Measurements from ENCODE around the gene PEX14. TPM values are rescaled to one million over a fixed set of nuclear protein-coding genes. Genes with fewer than 3 reads are reported as not detected.

PEX14 gene
- total RNA-seq, 2 experiments from 2014 or later, result 17.7 to 19.1 TPM

DNA sequence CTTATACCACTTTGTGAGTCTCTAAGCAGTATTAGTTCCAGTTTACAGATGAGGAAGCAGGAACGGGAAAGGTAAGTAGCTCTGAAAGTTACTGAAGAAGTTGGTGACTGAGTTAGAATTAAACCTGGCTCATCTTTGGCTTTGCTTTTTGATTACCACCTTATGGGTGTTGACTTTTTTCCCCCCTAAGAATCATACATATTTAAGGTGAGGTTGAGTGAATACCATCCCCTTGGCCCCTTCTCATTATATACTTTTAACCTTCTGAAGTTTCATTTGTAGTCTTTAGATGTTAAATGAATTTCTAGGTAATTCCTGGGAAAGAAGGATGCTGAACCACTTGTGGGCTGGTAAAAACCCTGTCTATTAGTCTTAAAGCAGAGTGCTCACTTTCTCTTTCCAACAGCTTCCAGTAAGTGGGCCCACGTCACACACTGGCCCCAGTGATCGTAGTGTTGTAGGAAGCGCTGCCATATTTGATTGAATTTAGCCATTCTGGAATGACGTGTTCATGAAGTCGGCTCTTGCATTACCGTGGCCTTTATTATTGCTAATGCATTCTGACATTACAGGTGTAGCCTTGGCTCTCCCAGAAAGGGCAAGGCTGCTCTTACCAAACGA lies 46.9 kb downstream of the PEX14 start:
- DNase-seq, result no peak
- no peak for ATAC-seq
- Mint-ChIP-seq H3K4me3 (no peak overlapping the region), H3K27ac (no peak overlapping the region), H3K9me3 (ENCODE audit: insufficient read depth) (no peaks in the 10 kb centered on the region), H3K36me3 (ENCODE audit: low read depth) (peaks cover 21% of the 10 kb centered on the region), H3K27me3 (ENCODE audit: low read depth) (no peaks in the 10 kb centered on the region), H3K4me1 (ENCODE audit: low read depth) (peaks cover 43% of the 10 kb centered on the region)
- CTCF ChIA-PET, result interaction anchor here (1.0 to 6.0 kb wide), 5 partner anchors 13 to 388 kb away, joined by 3 to 70 read pairs (median 3); no protein-coding TSS in a partner anchor
- POLR2A ChIA-PET, result no interaction called here

- Mint-ChIP-seq H3K27ac (no peak overlapping the region), H3K4me1 (ENCODE audit: low read depth) (peaks cover 36% of the 10 kb centered on the region), H3K27me3 (ENCODE audit: low read depth) (no peaks in the 10 kb centered on the region), H3K9me3 (ENCODE audit: insufficient read depth) (no peaks in the 10 kb centered on the region), H3K36me3 (ENCODE audit: low read depth) (peaks cover 17% of the 10 kb centered on the region), H3K4me3 (no peak overlapping the region)
- DNase-seq (no peak), ATAC-seq (no peak)
- ChIA-PET POLR2A (no interaction called here), CTCF (interaction anchor here (0.7 to 6.0 kb wide), 8 partner anchors 10 to 420 kb away, joined by 3 to 70 read pairs (median 4); no protein-coding TSS in a partner anchor)
Observed at GRCh38 chr1:10522322-10522860, 47.6 kb downstream of the PEX14 start.

GRCh38 chr1:10525208-10525607 lies 50.5 kb downstream of the PEX14 start:
- Mint-ChIP-seq H3K4me1 (ENCODE audit: low read depth) (peaks cover 34% of the 10 kb centered on the region), H3K36me3 (ENCODE audit: low read depth) (peaks cover 14% of the 10 kb centered on the region), H3K9me3 (ENCODE audit: insufficient read depth) (no peaks in the 10 kb centered on the region), H3K4me3 (no peak overlapping the region), H3K27ac (no peak overlapping the region), H3K27me3 (ENCODE audit: low read depth) (no peaks in the 10 kb centered on the region)
- ChIA-PET POLR2A (interaction anchor here (2.2 kb wide), 1 partner anchor 14 kb away, joined by 10 read pairs; no protein-coding TSS in a partner anchor), CTCF (interaction anchor here (0.6 to 6.0 kb wide), 2 partner anchors 9 to 16 kb away, joined by 3 to 70 read pairs; no protein-coding TSS in a partner anchor)
- DNase-seq (no peak), ATAC-seq (no peak)

DNA sequence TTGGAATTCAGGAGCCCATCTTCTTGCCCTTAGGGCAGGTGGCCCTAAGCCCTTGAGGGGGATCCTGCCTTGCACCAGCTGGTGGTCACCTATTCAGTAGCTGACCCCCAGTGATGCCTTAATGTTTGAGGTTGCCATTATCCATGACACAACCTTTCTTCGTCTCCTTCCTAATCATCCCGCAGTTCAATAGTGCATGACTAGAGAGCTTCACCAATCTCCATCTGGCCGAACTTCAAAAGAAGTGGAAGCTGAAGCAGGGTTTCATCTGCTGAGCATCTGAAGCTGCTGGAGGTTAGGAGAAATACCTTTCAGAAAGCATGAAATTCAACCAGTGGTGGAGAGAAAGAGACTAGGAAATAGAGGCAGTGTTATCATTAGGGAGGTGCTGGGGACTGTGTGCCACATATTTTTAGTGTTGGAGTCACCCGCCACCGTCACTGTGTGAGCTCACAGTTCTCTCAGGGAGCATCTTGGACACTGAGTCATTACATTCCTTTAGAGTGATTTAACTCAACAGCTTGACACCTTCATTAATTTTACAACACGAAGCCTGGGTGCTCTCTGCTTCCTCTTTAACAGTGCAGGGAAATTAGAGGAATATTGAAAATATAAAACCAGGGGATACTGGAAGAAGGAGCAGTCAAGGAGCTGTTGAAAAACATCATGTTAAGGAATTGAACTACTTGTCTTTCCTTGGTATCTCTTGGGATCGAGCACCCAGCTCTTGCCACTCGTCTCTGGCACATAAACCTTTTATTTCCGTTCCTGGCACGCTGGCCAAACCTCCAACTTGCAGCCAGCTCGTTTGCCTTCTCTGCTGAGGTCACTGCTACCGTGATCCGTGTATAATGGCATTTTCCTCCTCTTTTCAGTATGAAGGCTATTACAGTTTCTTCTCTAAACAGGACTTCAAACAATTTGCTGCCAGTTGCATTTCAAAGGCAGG lies 53.6 kb downstream of the PEX14 start:
- no peak for DNase-seq
- ChIA-PET POLR2A (interaction anchor here (1.0 kb wide), 1 partner anchor 18 kb away, joined by 5 read pairs; no protein-coding TSS in a partner anchor), CTCF (interaction anchor here (0.9 to 1.3 kb wide), 4 partner anchors 13 to 33 kb away, joined by 3 to 4 read pairs (median 3); no protein-coding TSS in a partner anchor)
- Mint-ChIP-seq H3K4me1 (ENCODE audit: low read depth) (peaks cover 16% of the 10 kb centered on the region), H3K36me3 (ENCODE audit: low read depth) (peaks cover 7% of the 10 kb centered on the region), H3K4me3 (no peak overlapping the region), H3K27ac (no peak overlapping the region), H3K9me3 (ENCODE audit: insufficient read depth) (no peaks in the 10 kb centered on the region), H3K27me3 (ENCODE audit: low read depth) (no peaks in the 10 kb centered on the region)
- no peak for ATAC-seq

DNA sequence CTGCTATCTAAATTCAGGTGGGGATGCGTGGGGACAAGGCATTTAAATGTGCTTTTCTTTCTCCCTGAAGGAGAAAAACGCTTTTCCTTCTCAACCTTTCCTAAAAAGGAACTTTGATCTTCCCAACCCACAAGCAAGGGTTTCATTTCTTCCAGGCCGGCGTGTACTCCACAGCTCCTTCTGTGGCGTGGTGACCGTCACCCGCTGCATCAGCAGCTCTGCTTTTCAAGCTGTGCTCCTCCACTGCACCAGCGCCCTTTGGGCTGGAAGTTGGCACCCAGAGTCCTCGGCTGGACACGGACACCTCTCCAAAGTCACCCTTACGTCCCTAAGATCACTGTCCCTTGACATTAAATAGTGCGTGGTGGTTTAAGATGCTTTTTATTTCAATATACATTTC lies 54.3 kb downstream of the PEX14 start:
- Mint-ChIP-seq H3K27me3 (ENCODE audit: low read depth) (no peaks in the 10 kb centered on the region), H3K36me3 (ENCODE audit: low read depth) (peaks cover 4% of the 10 kb centered on the region), H3K4me1 (ENCODE audit: low read depth) (peaks cover 16% of the 10 kb centered on the region), H3K4me3 (no peak overlapping the region), H3K9me3 (ENCODE audit: insufficient read depth) (no peaks in the 10 kb centered on the region), H3K27ac (no peak overlapping the region)
- ChIA-PET POLR2A (interaction anchor here (1.0 kb wide), 1 partner anchor 19 kb away, joined by 5 read pairs; no protein-coding TSS in a partner anchor), CTCF (interaction anchor here (1.0 kb wide), 1 partner anchor 17 kb away, joined by 3 read pairs; no protein-coding TSS in a partner anchor)
- DNase-seq, result no peak
- no peak for ATAC-seq

GRCh38 chr1:10529765-10530164 lies 55.0 kb downstream of the PEX14 start:
- DNase-seq (no peak), ATAC-seq (no peak)
- ChIA-PET POLR2A (no interaction called here), CTCF (no interaction called here)
- Mint-ChIP-seq H3K27ac (no peak overlapping the region), H3K4me3 (no peak overlapping the region), H3K9me3 (ENCODE audit: insufficient read depth) (no peaks in the 10 kb centered on the region), H3K36me3 (ENCODE audit: low read depth) (peaks cover 2% of the 10 kb centered on the region), H3K27me3 (ENCODE audit: low read depth) (no peaks in the 10 kb centered on the region), H3K4me1 (ENCODE audit: low read depth) (peaks cover 15% of the 10 kb centered on the region)

- H3K4me1 Mint-ChIP-seq (ENCODE audit: low read depth), result peaks cover 10% of the 10 kb centered on the region
- DNase-seq, result no peak
- POLR2A ChIA-PET, result interaction anchor here (0.5 to 1.2 kb wide), 2 partner anchors 9 to 19 kb away, joined by 3 read pairs; no protein-coding TSS in a partner anchor
- no peaks in the 10 kb centered on the region for H3K9me3 Mint-ChIP-seq (ENCODE audit: insufficient read depth)
- no peak overlapping the region for H3K4me3 Mint-ChIP-seq
- H3K27ac Mint-ChIP-seq, result no peak overlapping the region
- CTCF ChIA-PET, result interaction anchor here (0.7 to 1.2 kb wide), 2 partner anchors 10 to 357 kb away, joined by 3 read pairs; no protein-coding TSS in a partner anchor
- no peaks in the 10 kb centered on the region for H3K27me3 Mint-ChIP-seq (ENCODE audit: low read depth)
- no peak for ATAC-seq
- no peaks in the 10 kb centered on the region for H3K36me3 Mint-ChIP-seq (ENCODE audit: low read depth)
Observed at GRCh38 chr1:10530281-10530740, 55.6 kb downstream of the PEX14 start.

DNA sequence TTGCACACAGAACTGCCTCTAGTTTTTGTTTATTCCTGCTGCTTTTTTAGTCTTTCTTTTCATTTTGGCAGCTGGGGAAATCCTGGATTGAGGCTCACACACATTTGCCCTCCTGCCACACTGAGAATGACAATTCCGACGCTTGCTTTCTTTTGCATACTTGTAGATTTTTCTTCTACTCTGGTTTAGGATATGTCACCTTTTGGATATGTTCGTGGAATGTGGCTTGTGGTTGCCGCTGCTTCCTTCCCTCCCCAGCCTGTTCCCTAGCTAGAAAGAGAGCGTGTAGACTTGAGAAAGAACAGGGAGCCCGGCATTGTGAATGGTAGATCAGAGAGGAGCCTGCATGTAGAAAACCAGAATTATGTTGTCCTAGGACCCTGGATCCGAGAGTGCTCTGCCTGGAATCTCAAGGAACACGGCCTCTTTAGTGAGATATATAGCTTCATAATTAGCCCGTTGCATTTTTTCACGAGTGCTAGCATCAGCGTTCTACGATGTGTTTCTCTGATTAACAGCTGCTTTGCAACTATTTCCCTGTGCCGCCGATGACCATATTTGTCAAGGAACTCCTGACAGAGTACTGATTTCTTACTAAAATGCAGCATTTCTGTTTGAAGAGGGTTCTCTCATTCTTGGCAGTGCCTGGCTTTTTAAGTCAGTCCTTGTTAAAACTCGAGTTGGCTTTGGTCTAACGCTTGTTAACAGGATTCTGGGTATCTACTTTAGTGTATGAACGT lies 56.2 kb downstream of the PEX14 start:
- H3K36me3 Mint-ChIP-seq (ENCODE audit: low read depth), result peaks cover 4% of the 10 kb centered on the region
- H3K4me3 Mint-ChIP-seq, result no peak overlapping the region
- CTCF ChIA-PET, result interaction anchor here (0.7 to 1.2 kb wide), 3 partner anchors 11 to 357 kb away, joined by 3 read pairs; no protein-coding TSS in a partner anchor
- DNase-seq (no peak), ATAC-seq (no peak)
- no peaks in the 10 kb centered on the region for H3K27me3 Mint-ChIP-seq (ENCODE audit: low read depth)
- no peak overlapping the region for H3K27ac Mint-ChIP-seq
- POLR2A ChIA-PET, result interaction anchor here (0.5 to 1.2 kb wide), 2 partner anchors 9 to 20 kb away, joined by 3 read pairs; no protein-coding TSS in a partner anchor
- H3K9me3 Mint-ChIP-seq (ENCODE audit: insufficient read depth), result no peaks in the 10 kb centered on the region
- peaks cover 10% of the 10 kb centered on the region for H3K4me1 Mint-ChIP-seq (ENCODE audit: low read depth)

DNA sequence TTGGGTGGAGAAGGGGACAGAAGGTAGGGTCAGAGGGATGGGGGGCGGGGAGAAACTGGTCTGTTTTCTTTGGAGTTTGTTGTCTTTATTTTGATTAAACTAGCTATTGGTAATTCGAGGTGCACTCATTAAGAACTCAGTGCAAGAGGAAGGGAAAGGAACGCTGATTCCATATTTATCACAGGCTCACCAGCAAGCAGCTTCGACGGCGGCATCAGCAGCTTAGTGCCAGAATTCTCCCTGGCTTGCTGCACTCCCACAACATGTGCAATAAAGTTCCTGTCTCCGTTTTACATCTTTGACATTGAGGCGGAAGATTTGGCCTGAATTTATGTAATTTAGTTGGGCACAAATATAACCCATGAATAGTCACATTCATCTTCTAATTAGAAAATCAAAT lies 57.6 kb downstream of the PEX14 start:
- Mint-ChIP-seq H3K27me3 (ENCODE audit: low read depth) (no peaks in the 10 kb centered on the region), H3K36me3 (ENCODE audit: low read depth) (peaks cover 7% of the 10 kb centered on the region)
- POLR2A ChIA-PET, result no interaction called here

GRCh38 chr1:10534519-10534918 lies 59.8 kb downstream of the PEX14 start:
- POLR2A ChIA-PET, result no interaction called here
- Mint-ChIP-seq H3K27ac (no peak overlapping the region), H3K27me3 (ENCODE audit: low read depth) (no peaks in the 10 kb centered on the region), H3K4me3 (no peak overlapping the region), H3K9me3 (ENCODE audit: insufficient read depth) (no peaks in the 10 kb centered on the region), H3K4me1 (ENCODE audit: low read depth) (peaks cover 16% of the 10 kb centered on the region), H3K36me3 (ENCODE audit: low read depth) (peaks cover 7% of the 10 kb centered on the region)
- CTCF ChIA-PET, result interaction anchor here (0.5 kb wide), 1 partner anchor 9 kb away, joined by 3 read pairs; no protein-coding TSS in a partner anchor
- ATAC-seq, result no peak
- DNase-seq, result no peak

More for the DNA sequence above, 57.6 kb downstream of the PEX14 start:
- Mint-ChIP-seq H3K27ac (no peak overlapping the region), H3K4me3 (no peak overlapping the region), H3K9me3 (ENCODE audit: insufficient read depth) (no peaks in the 10 kb centered on the region), H3K4me1 (ENCODE audit: low read depth) (peaks cover 10% of the 10 kb centered on the region)
- CTCF ChIA-PET, result no interaction called here
- no peak for ATAC-seq
- no peak for DNase-seq

Measured in activated CD8-positive, alpha-beta T cell treated with anti-CD3 and anti-CD28 coated beads, Interleukin-2, amount 10 ng/mL, durations not matched to agents 7 days and 5 days (primary cell).